T47D (cell line): Measurements from ENCODE around the gene TGFBR2.

ENCODE experiments used
- DNase-seq, 2 experiments: peaks; one replicate each; pipeline versions ENCODE4 v3.0.0 to v3.0.0-alpha.2; 2011 to 2012; ENCODE audit warnings: low read depth in 1 of 2, low spot score in 1 of 2
- JUND ChIP-seq: IDR thresholded peaks from 2 replicates; pipeline ENCODE4 v1.6.1; 2012; ENCODE audit warnings: low read depth
- in situ Hi-C: cut with HindIII; loops from 2 replicates; pipeline ENCODE4 v1.10.0; 2016; ENCODE audit warnings: low sequenced_read_pairs, low pct_unique_long_range_greater_than_20kb

TGFBR2 gene

GRCh38 chr3:30586806-30587486 lies 19.5 kb upstream of the TGFBR2 start:
- TF ChIP-seq JUND = no peak
- in situ Hi-C loops = no loop called here
- DNase-seq = no peak

- in situ Hi-C loops = no loop called here
- no peak for DNase-seq
- no peak for TF ChIP-seq JUND
Measured at GRCh38 chr3:30587904-30588303, 18.5 kb upstream of the TGFBR2 start.

GRCh38 chr3:30596152-30596551 lies 10.2 kb upstream of the TGFBR2 start:
- in situ Hi-C loops = no loop called here
- no peak for DNase-seq
- TF ChIP-seq JUND = no peak

GRCh38 chr3:30597131-30597768 lies 9.2 kb upstream of the TGFBR2 start:
- no peak for TF ChIP-seq JUND
- in situ Hi-C loops = no loop called here
- DNase-seq = no peak

GRCh38 chr3:30597769-30598134 lies 8.6 kb upstream of the TGFBR2 start:
- no peak for TF ChIP-seq JUND
- DNase-seq = no peak
- in situ Hi-C loops = no loop called here

- no peak for DNase-seq
- in situ Hi-C loops = no loop called here
- no peak for TF ChIP-seq JUND
Measured at GRCh38 chr3:30598668-30599545, 7.5 kb upstream of the TGFBR2 start.

- in situ Hi-C loops = no loop called here
- no peak for DNase-seq
- no peak for TF ChIP-seq JUND
Measured at GRCh38 chr3:30600572-30600971, 5.8 kb upstream of the TGFBR2 start.

GRCh38 chr3:30602946-30603345 lies 3.5 kb upstream of the TGFBR2 start:
- in situ Hi-C loops = no loop called here
- no peak for DNase-seq
- no peak for TF ChIP-seq JUND

GRCh38 chr3:30604093-30604492 lies 2.3 kb upstream of the TGFBR2 start:
- no peak for DNase-seq
- no peak for TF ChIP-seq JUND
- in situ Hi-C loops = no loop called here

- in situ Hi-C loops = no loop called here
- no peak for TF ChIP-seq JUND
- DNase-seq = no peak
Measured at GRCh38 chr3:30604558-30604957, 1.8 kb upstream of the TGFBR2 start.

GRCh38 chr3:30605005-30605404 lies 1.4 kb upstream of the TGFBR2 start:
- in situ Hi-C loops = no loop called here
- no peak for DNase-seq

GRCh38 chr3:30605706-30606300 lies 598 bp upstream of the TGFBR2 start:
- TF ChIP-seq JUND = no peak
- no peak for DNase-seq
- in situ Hi-C loops = no loop called here

More at GRCh38 chr3:30605005-30605404, 1.4 kb upstream of the TGFBR2 start:
- TF ChIP-seq JUND = no peak
